H1 (cell line): ENCODE data around the gene ETV1. TPM values are rescaled to one million over a fixed set of nuclear protein-coding genes. Genes with fewer than 3 reads are reported as not detected.

Experiments used
- CTCF ChIA-PET: fragments of 300-600 bp; sonication (Branson Sonifier 250); formaldehyde crosslinking; loops from one replicate; lab custom pipeline; 2021; ENCODE audit not compliant: partially characterized antibody; lab: Charles Lee
- POLR2A ChIA-PET: fragments of 300-600 bp; sonication (Branson Sonifier 250); formaldehyde crosslinking; loops from one replicate; lab custom pipeline; 2021; ENCODE audit warnings: inconsistent platforms; ENCODE audit not compliant: partially characterized antibody; lab: Charles Lee
- DNase-seq, 2 experiments: peaks; one replicate each; pipeline versions ENCODE4 v3.0.0 to v3.0.0-alpha.2; 2010 to 2022; ENCODE audit warnings: low spot score in 2 of 2, low read depth in 1 of 2, mixed read lengths in 1 of 2
- FAIRE-seq: peaks from 2 replicates; lab custom pipeline; 2011; peaks lifted over from hg19 to GRCh38; lab: Jason Lieb, UNC
- H2AFZ ChIP-seq: 2 replicates; pipeline ENCODE4 v1.8.1; 2012; ENCODE audit warnings: low read length, inconsistent platforms
- H2AK5ac ChIP-seq: 2 replicates; pipeline ENCODE4 v1.6.1; 2013; ENCODE audit warnings: low read depth, low read length
- H2BK120ac ChIP-seq: replicated peaks from 2 replicates; pipeline ENCODE3; 2013; ENCODE audit warnings: low read depth, low read length, inconsistent platforms
- H2BK12ac ChIP-seq: 2 replicates; pipeline ENCODE4 v1.6.1; 2013; ENCODE audit warnings: low read depth, low read length
- H2BK15ac ChIP-seq: 2 replicates; pipeline ENCODE4 v1.6.1; 2013; ENCODE audit warnings: low read length
- H2BK20ac ChIP-seq: 2 replicates; pipeline ENCODE4 v1.6.1; 2013; ENCODE audit warnings: low read length
- H2BK5ac ChIP-seq: 2 replicates; pipeline ENCODE4 v1.6.1; 2013; ENCODE audit warnings: low read depth, low read length
- H3K14ac ChIP-seq: 2 replicates; pipeline ENCODE4 v1.6.1; 2013; ENCODE audit warnings: inconsistent platforms; ENCODE audit not compliant: insufficient read length
- H3K18ac ChIP-seq: 2 replicates; pipeline ENCODE4 v1.6.1; 2013; ENCODE audit warnings: low read length; ENCODE audit errors: extremely low read depth
- H3K23ac ChIP-seq: 2 replicates; pipeline ENCODE4 v1.6.1; 2013; ENCODE audit warnings: inconsistent platforms; ENCODE audit not compliant: insufficient read length
- H3K23me2 ChIP-seq: 2 replicates; pipeline ENCODE4 v1.6.1; 2013; ENCODE audit warnings: low read depth, low read length
- H3K27ac ChIP-seq: 2 replicates; pipeline ENCODE4 v1.6.1; 2011; ENCODE audit warnings: low read depth, low read length, inconsistent platforms
- H3K27me3 ChIP-seq, 4 experiments: replicated peaks in 1 of 4; 1 replicate in 1 of 4; 2 replicates in 3 of 4; pipeline versions ENCODE4 v1.6.1 to v1.8.1; 2011 to 2013; ENCODE audit warnings: low read length in 3 of 4, mild to moderate bottlenecking in 3 of 4, inconsistent platforms in 2 of 4, mixed read lengths in 2 of 4, moderate library complexity in 1 of 4; ENCODE audit not compliant: control insufficient read depth in 3 of 4, insufficient read depth in 3 of 4; ENCODE audit errors: extremely low read depth in 1 of 4
- H3K36me3 ChIP-seq, 4 experiments: 2 replicates each; pipeline versions ENCODE4 v1.6.1 to v1.8.1; 2011 to 2013; ENCODE audit warnings: mild to moderate bottlenecking in 4 of 4, low read length in 3 of 4, moderate library complexity in 2 of 4, control low read depth in 1 of 4, inconsistent platforms in 1 of 4; ENCODE audit not compliant: insufficient read depth in 4 of 4, control insufficient read depth in 2 of 4
- H3K4ac ChIP-seq: replicated peaks from 2 replicates; pipeline ENCODE3; 2013; ENCODE audit warnings: low read length, low read depth, mixed read lengths, inconsistent platforms; ENCODE audit not compliant: insufficient read length
- H3K4me1 ChIP-seq, 4 experiments: replicated peaks in 1 of 4; 1 replicate in 1 of 4; 2 replicates in 3 of 4; pipeline versions ENCODE4 v1.6.1 to v1.8.1; 2011 to 2013; ENCODE audit warnings: low read length in 3 of 4, inconsistent platforms in 2 of 4, mixed read lengths in 1 of 4; ENCODE audit not compliant: insufficient read depth in 4 of 4, control insufficient read depth in 3 of 4
- H3K4me2 ChIP-seq, 2 experiments: 2 replicates each; pipeline versions ENCODE4 v1.6.1 to v1.8.1; 2011 to 2013; ENCODE audit warnings: low read depth in 2 of 2, low read length in 2 of 2, control low read depth in 1 of 2, inconsistent platforms in 1 of 2, mild to moderate bottlenecking in 1 of 2; ENCODE audit not compliant: insufficient read depth in 1 of 2
- H3K4me3 ChIP-seq, 4 experiments: fragments of 200-600, 300-600 bp in 1 of 4; sonication (generic), shearing (Covaris generic), sonication (Bioruptor Twin) in 1 of 4; 2 replicates each; pipeline versions ENCODE4 v1.5.1 to v1.8.1; 2011 to 2016; ENCODE audit warnings: low read length in 4 of 4, low read depth in 3 of 4, control low read depth in 2 of 4, inconsistent platforms in 2 of 4, mild to moderate bottlenecking in 2 of 4, mixed read lengths in 1 of 4, moderate library complexity in 1 of 4; ENCODE audit not compliant: insufficient read depth in 2 of 4; ENCODE audit errors: extremely low read depth in 1 of 4
- H3K56ac ChIP-seq: replicated peaks from 2 replicates; pipeline ENCODE3; 2013; ENCODE audit warnings: low read depth, mild to moderate bottlenecking, mixed read lengths, low read length, inconsistent platforms; ENCODE audit not compliant: insufficient read length
- H3K79me1 ChIP-seq: 2 replicates; pipeline ENCODE4 v1.6.1; 2013; ENCODE audit warnings: low read depth, low read length, control low read depth
- H3K79me2 ChIP-seq, 2 experiments: 2 replicates each; pipeline versions ENCODE4 v1.6.1 to v1.8.1; 2012 to 2013; ENCODE audit warnings: low read length in 2 of 2, mild to moderate bottlenecking in 2 of 2, inconsistent platforms in 1 of 2; ENCODE audit not compliant: insufficient read depth in 2 of 2, control insufficient read depth in 1 of 2
- H3K9ac ChIP-seq, 4 experiments: replicated peaks in 1 of 4; 1 replicate in 1 of 4; 2 replicates in 3 of 4; pipeline versions ENCODE4 v1.6.1 to v1.8.1; 2011 to 2013; ENCODE audit warnings: low read depth in 3 of 4, low read length in 3 of 4, control low read depth in 2 of 4, mild to moderate bottlenecking in 2 of 4, moderate library complexity in 2 of 4, inconsistent platforms in 1 of 4; ENCODE audit errors: extremely low read depth in 1 of 4
- H3K9me3 ChIP-seq, 2 experiments: 2 replicates each; pipeline versions ENCODE4 v1.6.1 to v1.8.1; 2012 to 2013; ENCODE audit warnings: mild to moderate bottlenecking in 2 of 2, moderate library complexity in 2 of 2, control low read depth in 1 of 2, inconsistent platforms in 1 of 2, low read depth in 1 of 2, low read length in 1 of 2, mixed read lengths in 1 of 2; ENCODE audit not compliant: insufficient read depth in 2 of 2
- H4K20me1 ChIP-seq, 2 experiments: replicated peaks in 1 of 2; 2 replicates each; pipeline versions ENCODE3 to v1.8.1; 2011 to 2013; ENCODE audit warnings: inconsistent platforms in 2 of 2, low read length in 2 of 2, mild to moderate bottlenecking in 1 of 2; ENCODE audit not compliant: insufficient read depth in 2 of 2, control insufficient read depth in 1 of 2
- H4K5ac ChIP-seq: 2 replicates; pipeline ENCODE4 v1.6.1; 2013; ENCODE audit warnings: low read length, low read depth, mixed read lengths, inconsistent platforms; ENCODE audit not compliant: insufficient read length
- H4K8ac ChIP-seq: 2 replicates; pipeline ENCODE4 v1.8.0; 2013; ENCODE audit warnings: mild to moderate bottlenecking, moderate library complexity, low read length, inconsistent platforms; ENCODE audit not compliant: insufficient read depth; ENCODE audit errors: extremely low read depth
- H4K91ac ChIP-seq: replicated peaks from 2 replicates; pipeline ENCODE3; 2013; ENCODE audit warnings: low read length, mixed read lengths, inconsistent platforms; ENCODE audit not compliant: insufficient read length
- BACH1 ChIP-seq: IDR thresholded peaks from 2 replicates; pipeline ENCODE4 v1.6.1; 2012; ENCODE audit warnings: low read length, improper control_type of control experiment
- BRCA1 ChIP-seq: IDR thresholded peaks from 2 replicates; pipeline ENCODE4 v1.6.1; 2012; ENCODE audit warnings: low read depth, low read length, improper control_type of control experiment
- CREB1 ChIP-seq: IDR thresholded peaks from 2 replicates; pipeline ENCODE4 v1.6.1; 2012; ENCODE audit warnings: inconsistent platforms
- E2F6 ChIP-seq: IDR thresholded peaks from 2 replicates; pipeline ENCODE4 v1.6.1; 2012; ENCODE audit warnings: inconsistent platforms
- MAFK ChIP-seq: IDR thresholded peaks from 2 replicates; pipeline ENCODE4 v1.6.1; 2012; ENCODE audit warnings: low read depth, mild to moderate bottlenecking, improper control_type of control experiment, low read length
- MAX ChIP-seq: IDR thresholded peaks from 2 replicates; pipeline ENCODE4 v1.6.1; 2012; ENCODE audit warnings: inconsistent platforms
- NRF1 ChIP-seq: IDR thresholded peaks from 2 replicates; pipeline ENCODE4 v1.6.1; 2011; ENCODE audit warnings: mild to moderate bottlenecking, low read depth, low read length, improper control_type of control experiment
- POLR2AphosphoS5 ChIP-seq: IDR thresholded peaks from 2 replicates; pipeline ENCODE4 v1.6.1; 2011; ENCODE audit warnings: low read depth, low read length
- TBP ChIP-seq: IDR thresholded peaks from 2 replicates; pipeline ENCODE4 v1.6.1; 2011; ENCODE audit warnings: low read depth, low read length, improper control_type of control experiment
- TCF12 ChIP-seq: IDR thresholded peaks from 2 replicates; pipeline ENCODE4 v1.6.1; 2011; ENCODE audit warnings: low read depth, mild to moderate bottlenecking, low read length
- WGBS, 2 experiments: shearing (Covaris generic) in 1 of 2; methylation state at CpG; one replicate each; pipeline versions ENCODE4 v1.1.6 to v1.1.7; 2013 to 2015; ENCODE audit warnings: low lambda C conversion rate in 2 of 2, mixed read lengths in 2 of 2, inconsistent platforms in 1 of 2, low coverage in 1 of 2, missing lambda C conversion rate in 1 of 2; ENCODE audit not compliant: insufficient replicate concordance in 2 of 2, insufficient coverage in 1 of 2, insufficient read length in 1 of 2; ENCODE audit errors: extremely low coverage in 1 of 2, missing lambda C conversion rate in 1 of 2; 5-methylcytosine and 5-hydroxymethylcytosine counted together
- polyA plus RNA-seq, 7 experiments: library from polyadenylated mRNA; depleted of rRNA in 3 of 7; stranded (reverse) in 5 of 7; unstranded in 2 of 7; fragments of >200 nt in 5 of 7; fragments of 200-250 nt in 2 of 7; gene quantifications; 1 replicate in 5 of 7; 2 replicates in 1 of 7; 4 replicates in 1 of 7; pipeline versions ENCODE4 v1.2.1 to v1.2.3, GENCODE V29; 2011 to 2013; ENCODE audit warnings: missing spikeins in 2 of 7, mixed read lengths in 2 of 7
- total RNA-seq: library from RNA; stranded (reverse); fragmentation: NEBNext Ultra II Directional; extraction: Animal tissue kit (Norgen Biotek cat#: 25700); gene quantifications from 2 replicates; pipeline ENCODE4 v1.2.1, GENCODE V29; 2021
- TF ChIP-seq, protein P1 (sequence below), 3 experiments: IDR thresholded peaks; 1 replicate in 2 of 3; 2 replicates in 1 of 3; pipeline versions ENCODE4 v1.5.1 to v1.6.1; 2011; ENCODE audit warnings: low read length in 3 of 3, mild to moderate bottlenecking in 3 of 3, inconsistent platforms in 2 of 3, low read depth in 1 of 3, moderate library complexity in 1 of 3; ENCODE audit not compliant: insufficient read depth in 1 of 3; ENCODE audit errors: control extremely low read depth in 1 of 3

ETV1 gene
- total and polyA plus RNA-seq, 2 of the 8 experiments (the other 6 are each of a cell fraction or from before 2014, with no cell fraction given): 58.3 to 91.2 TPM

DNA sequence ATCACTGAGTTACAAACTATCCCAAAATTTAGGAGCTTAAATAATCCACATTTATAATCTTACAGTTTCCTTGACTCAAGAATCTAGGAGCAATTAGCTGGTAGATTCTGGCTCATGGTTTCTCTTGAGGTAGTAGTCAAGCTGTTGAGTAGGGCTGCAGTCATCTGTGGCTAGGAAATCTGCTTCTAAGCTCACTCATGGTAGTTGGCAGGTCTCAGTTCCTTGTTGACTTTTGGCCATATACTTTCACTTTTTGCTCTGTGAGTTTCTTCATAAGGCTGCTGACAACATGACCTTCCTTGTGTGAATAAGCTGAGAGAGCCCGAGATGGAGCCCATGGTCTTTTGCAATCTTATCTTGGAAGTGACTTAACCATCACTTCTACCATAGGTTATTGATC, 10.8 kb upstream of the ETV1 start:
- no peak overlapping the region for H2AFZ ChIP-seq
- 89% methylated on average over 1 of the region's 1 CpG; no CpG with 5 or more reads in 1 of the 2 experiments for WGBS, 2 experiments
- no peak overlapping the region for H3K9ac ChIP-seq
- H3K4me2 ChIP-seq: no peak overlapping the region
- H4K5ac ChIP-seq: no peak overlapping the region
- H3K56ac ChIP-seq: no peak overlapping the region
- FAIRE-seq (no peak), DNase-seq (no peak)
- CTCF ChIA-PET: interaction anchor here (0.6 to 1.0 kb wide), 3 partner anchors 11 to 195 kb away, joined by 3 to 5 read pairs (median 3); partner anchors contain the start of gene ETV1
- POLR2A ChIA-PET: interaction anchor here (1.3 to 1.8 kb wide), 2 partner anchors 9 to 10 kb away, joined by 5 to 8 read pairs; no protein-coding TSS in a partner anchor
- H2BK12ac ChIP-seq: no peak overlapping the region
- no peaks in the 10 kb centered on the region for H4K20me1 ChIP-seq
- no peaks in the 10 kb centered on the region for H3K27me3 ChIP-seq
- no peak overlapping the region for H3K23ac ChIP-seq
- no peak overlapping the region for H2BK20ac ChIP-seq
- H3K79me2 ChIP-seq: no peaks in the 10 kb centered on the region
- no peaks in the 10 kb centered on the region for H3K9me3 ChIP-seq
- no peaks in the 10 kb centered on the region for H3K23me2 ChIP-seq
- H3K14ac ChIP-seq: no peak overlapping the region
- no peak overlapping the region for H2BK120ac ChIP-seq
- H2BK5ac ChIP-seq: no peak overlapping the region
- no peak overlapping the region for H3K4me3 ChIP-seq
- H3K27ac ChIP-seq: no peak overlapping the region
- no peaks in the 10 kb centered on the region for H3K36me3 ChIP-seq
- peaks cover 0 to 4% (median 2%) of the 10 kb centered on the region in 4 experiments; a peak in 2 of 7 replicates for H3K4me1 ChIP-seq
- H4K8ac ChIP-seq: no peak overlapping the region
- no peak overlapping the region for H3K4ac ChIP-seq
- H2BK15ac ChIP-seq: no peak overlapping the region
- no peaks in the 10 kb centered on the region for H3K79me1 ChIP-seq
- H2AK5ac ChIP-seq: no peak overlapping the region
- H3K18ac ChIP-seq: no peak overlapping the region
- no peak overlapping the region for H4K91ac ChIP-seq
- TF ChIP-seq CREB1 (no peak), MAX (no peak), NRF1 (no peak), E2F6 (no peak), BACH1 (no peak), TBP (no peak), BRCA1 (no peak), POLR2AphosphoS5 (no peak), MAFK (no peak), TCF12 (no peak)
- TF ChIP-seq, protein P1, sequence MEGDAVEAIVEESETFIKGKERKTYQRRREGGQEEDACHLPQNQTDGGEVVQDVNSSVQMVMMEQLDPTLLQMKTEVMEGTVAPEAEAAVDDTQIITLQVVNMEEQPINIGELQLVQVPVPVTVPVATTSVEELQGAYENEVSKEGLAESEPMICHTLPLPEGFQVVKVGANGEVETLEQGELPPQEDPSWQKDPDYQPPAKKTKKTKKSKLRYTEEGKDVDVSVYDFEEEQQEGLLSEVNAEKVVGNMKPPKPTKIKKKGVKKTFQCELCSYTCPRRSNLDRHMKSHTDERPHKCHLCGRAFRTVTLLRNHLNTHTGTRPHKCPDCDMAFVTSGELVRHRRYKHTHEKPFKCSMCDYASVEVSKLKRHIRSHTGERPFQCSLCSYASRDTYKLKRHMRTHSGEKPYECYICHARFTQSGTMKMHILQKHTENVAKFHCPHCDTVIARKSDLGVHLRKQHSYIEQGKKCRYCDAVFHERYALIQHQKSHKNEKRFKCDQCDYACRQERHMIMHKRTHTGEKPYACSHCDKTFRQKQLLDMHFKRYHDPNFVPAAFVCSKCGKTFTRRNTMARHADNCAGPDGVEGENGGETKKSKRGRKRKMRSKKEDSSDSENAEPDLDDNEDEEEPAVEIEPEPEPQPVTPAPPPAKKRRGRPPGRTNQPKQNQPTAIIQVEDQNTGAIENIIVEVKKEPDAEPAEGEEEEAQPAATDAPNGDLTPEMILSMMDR (IDR thresholded peaks at IDR 0.05; ENCODE audit: control extremely low read depth in 1 of 3, insufficient read depth in 1 of 3, low read depth in 1 of 3, low read length in 3 of 3): no peak
